Liver (tissue), 3 donors: ENCODE results near the gene WFS1.

ENCODE experiments used
- ATF3 ChIP-seq: IDR thresholded peaks from 2 replicates; pipeline ENCODE4 v1.6.1; 2016; ENCODE audit warnings: antibody characterized with exemption
- CTCF ChIP-seq: fragments of 150-350 bp; IDR thresholded peaks from 2 replicates; pipeline ENCODE4 v1.5.1; 2017; ENCODE audit warnings: improper control_type of control experiment, low read depth, low read length; ENCODE audit not compliant: missing input control
- EGR1 ChIP-seq, 2 donors: IDR thresholded peaks; 2 replicates each; pipeline ENCODE4 v1.6.1; 2016 to 2018; ENCODE audit warnings: antibody characterized with exemption in 2 of 2, low read depth in 2 of 2
- FOXA1 ChIP-seq: IDR thresholded peaks from 2 replicates; pipeline ENCODE4 v1.6.1; 2016; ENCODE audit warnings: antibody characterized with exemption
- GABPA ChIP-seq, 2 donors: IDR thresholded peaks in 1 of 2; conservative IDR thresholded peaks in 1 of 2; 2 replicates each; pipeline ENCODE4 v1.6.1; 2016; ENCODE audit warnings: antibody characterized with exemption in 2 of 2, mild to moderate bottlenecking in 1 of 2, moderate library complexity in 1 of 2
- JUND ChIP-seq, 2 donors: IDR thresholded peaks; 2 replicates each; pipeline ENCODE4 v1.6.1; 2016; ENCODE audit warnings: antibody characterized with exemption in 2 of 2
- MAX ChIP-seq: IDR thresholded peaks from 2 replicates; pipeline ENCODE4 v1.6.1; 2016; ENCODE audit warnings: antibody characterized with exemption
- RAD21 ChIP-seq, 2 donors: IDR thresholded peaks; 2 replicates each; pipeline ENCODE4 v1.6.1; 2016; ENCODE audit warnings: antibody characterized with exemption in 2 of 2, mild to moderate bottlenecking in 2 of 2
- REST ChIP-seq: IDR thresholded peaks from 2 replicates; pipeline ENCODE4 v1.6.1; 2016; ENCODE audit warnings: antibody characterized with exemption, mild to moderate bottlenecking
- RXRA ChIP-seq, 2 donors: IDR thresholded peaks; 2 replicates each; pipeline ENCODE4 v1.6.1; 2017 to 2018; ENCODE audit warnings: antibody characterized with exemption in 2 of 2, mild to moderate bottlenecking in 1 of 2
- SP1 ChIP-seq: IDR thresholded peaks from 2 replicates; pipeline ENCODE4 v1.6.1; 2018; ENCODE audit warnings: antibody characterized with exemption, mild to moderate bottlenecking
- TAF1 ChIP-seq: conservative IDR thresholded peaks from 2 replicates; pipeline ENCODE4 v1.6.1; 2016; ENCODE audit warnings: antibody characterized with exemption, mild to moderate bottlenecking
- YY1 ChIP-seq: IDR thresholded peaks from 2 replicates; pipeline ENCODE4 v1.6.1; 2016; ENCODE audit warnings: antibody characterized with exemption, mild to moderate bottlenecking
- ZBTB33 ChIP-seq: IDR thresholded peaks from 2 replicates; pipeline ENCODE4 v1.6.1; 2016; ENCODE audit warnings: antibody characterized with exemption
- donor health status: healthy.
- donor health status: healthy.

- TF ChIP-seq ATF3 (no peak), SP1 (no peak), CTCF (no peak), MAX (no peak), RAD21 (IDR thresholded peaks at IDR 0.05) (no peak), TAF1 (no peak), GABPA (IDR thresholded peaks at IDR 0.05 in 1 of 2, conservative IDR thresholded peaks at IDR 0.05 in 1 of 2) (no peak), JUND (IDR thresholded peaks at IDR 0.05) (no peak), ZBTB33 (no peak), YY1 (no peak), FOXA1 (no peak), EGR1 (IDR thresholded peaks at IDR 0.05; ENCODE audit: low read depth in 2 of 2) (no peak), REST (no peak), RXRA (IDR thresholded peaks at IDR 0.05) (no peak)
Observed at GRCh38 chr4:6338951-6339817, 69.5 kb downstream of the WFS1 start.
